ENCODE measurements around the gene GRIN3A. TPM values are rescaled to one million over a fixed set of nuclear protein-coding genes. Genes with fewer than 3 reads are reported as not detected.

The GRIN3A gene
- total RNA-seq, 4 donors from 2014 or later = 0.39 TPM; not detected in 3

GRCh38 chr9:101652601-101653175 is 85.8 kb downstream of the GRIN3A start:
- Histone ChIP-seq H3K27ac (no peak overlapping the region), H3K36me3 (no peaks in the 10 kb centered on the region), H3K4me3 (no peak overlapping the region), H3K4me1 (peaks cover 0 to 8% (median 0%) of the 10 kb centered on the region in 4 donors), H3K27me3 (no peaks in the 10 kb centered on the region), H3K9me3 (no peaks in the 10 kb centered on the region)
- TF ChIP-seq CTCF (IDR thresholded peaks at IDR 0.05) = no peak
- TF ChIP-seq POLR2A (IDR thresholded peaks at IDR 0.05) = no peak
- no peak for TF ChIP-seq EP300 (IDR thresholded peaks at IDR 0.05)
- WGBS, 2 donors = 17 to 30% methylated on average over 2 of the region's 2 CpGs
- DNase-seq (ENCODE audit: low spot score in 2 of 2) = no peak

- WGBS, 2 donors = 94 to 100% methylated on average over 1 of the region's 1 CpG
- DNase-seq (ENCODE audit: low spot score in 2 of 2) = no peak
- Histone ChIP-seq H3K36me3 (no peaks in the 10 kb centered on the region), H3K4me3 (no peak overlapping the region), H3K4me1 (peaks cover 0 to 8% (median 0%) of the 10 kb centered on the region in 4 donors), H3K27ac (no peak overlapping the region), H3K9me3 (peaks cover 0 to under 1% (median 0%) of the 10 kb centered on the region in 4 donors), H3K27me3 (no peaks in the 10 kb centered on the region)
- no peak for TF ChIP-seq EP300 (IDR thresholded peaks at IDR 0.05)
- no peak for TF ChIP-seq POLR2A (IDR thresholded peaks at IDR 0.05)
- TF ChIP-seq CTCF (IDR thresholded peaks at IDR 0.05) = no peak
Observed at GRCh38 chr9:101650142-101650541, 88.3 kb downstream of the GRIN3A start.

GRCh38 chr9:101648493-101648892 is 90.0 kb downstream of the GRIN3A start:
- H3K4me3 ChIP-seq = no peak overlapping the region
- H3K36me3 ChIP-seq = no peaks in the 10 kb centered on the region
- no peak for TF ChIP-seq CTCF (IDR thresholded peaks at IDR 0.05)
- no peak for TF ChIP-seq EP300 (IDR thresholded peaks at IDR 0.05)
- peaks cover 0 to 6% (median 0%) of the 10 kb centered on the region in 4 donors for H3K9me3 ChIP-seq
- no peaks in the 10 kb centered on the region for H3K27me3 ChIP-seq
- H3K27ac ChIP-seq = no peak overlapping the region
- no peak for DNase-seq (ENCODE audit: low spot score in 2 of 2)
- 77 to 89% methylated on average over 1 of the region's 1 CpG for WGBS, 2 donors
- H3K4me1 ChIP-seq = peaks cover 0 to 8% (median 0%) of the 10 kb centered on the region in 4 donors

- DNase-seq (ENCODE audit: low spot score in 2 of 2) = no peak
- H3K27me3 ChIP-seq = no peaks in the 10 kb centered on the region
- H3K4me1 ChIP-seq = no peaks in the 10 kb centered on the region
- 80 to 89% methylated on average over 2 of the region's 2 CpGs for WGBS, 2 donors
- TF ChIP-seq CTCF (IDR thresholded peaks at IDR 0.05) = no peak
- TF ChIP-seq EP300 (IDR thresholded peaks at IDR 0.05) = no peak
- TF ChIP-seq POLR2A (IDR thresholded peaks at IDR 0.05) = no peak
- peaks cover 0 to 15% (median 0%) of the 10 kb centered on the region in 4 donors for H3K9me3 ChIP-seq
- H3K36me3 ChIP-seq = no peaks in the 10 kb centered on the region
- H3K4me3 ChIP-seq = no peak overlapping the region
- H3K27ac ChIP-seq = no peak overlapping the region
Observed at GRCh38 chr9:101639785-101640665, 98.4 kb downstream of the GRIN3A start.

GRCh38 chr9:101639311-101639710 is 99.1 kb downstream of the GRIN3A start:
- H3K36me3 ChIP-seq = no peaks in the 10 kb centered on the region
- no peak for DNase-seq (ENCODE audit: low spot score in 2 of 2)
- WGBS, 2 donors = 64 to 65% methylated on average over 1 of the region's 1 CpG
- H3K4me1 ChIP-seq = no peaks in the 10 kb centered on the region
- H3K9me3 ChIP-seq = peaks cover 0 to 11% (median 0%) of the 10 kb centered on the region in 4 donors
- no peak overlapping the region for H3K27ac ChIP-seq
- H3K27me3 ChIP-seq = no peaks in the 10 kb centered on the region
- no peak overlapping the region for H3K4me3 ChIP-seq
- TF ChIP-seq EP300 (IDR thresholded peaks at IDR 0.05) = no peak
